Metanephros (tissue), 2 donors: Measurements from ENCODE around the gene PIH1D1. TPM values are rescaled to one million over a fixed set of nuclear protein-coding genes. Genes with fewer than 3 reads are reported as not detected.

Experiments
- small RNA-seq: library from RNA; depleted of rRNA; stranded (forward); fragments of <200 nt; gene quantifications from one replicate; pipeline ENCODE3, GENCODE V24; 2014; ENCODE audit warnings: low replicate concordance
- total RNA-seq: library from RNA; depleted of rRNA; stranded (reverse); fragments of >200 nt; gene quantifications from one replicate; pipeline ENCODE4 v1.2.3, GENCODE V29; 2014

PIH1D1 gene
- total RNA-seq, result 76.4 TPM

GRCh38 chr19:49451430-49452181, at the start of gene PIH1D1:
Gene PIH1D1 (minus strand): TSS chr19:49451814. CDS start chr19:49451574, 240 bp downstream.

GRCh38 chr19:49487277-49488045, 35.8 kb upstream of the PIH1D1 start, which contains the start of gene RPL13A:
Gene RPL13A (plus strand): TSS chr19:49487608. CDS start chr19:49487630, 22 bp downstream.

GRCh38 chr19:49473868-49474541, 22.4 kb upstream of the PIH1D1 start, which contains the start of gene FLT3LG:
Gene FLT3LG (plus strand): TSS chr19:49474215. CDS start chr19:49474640, 425 bp downstream.

DNA sequence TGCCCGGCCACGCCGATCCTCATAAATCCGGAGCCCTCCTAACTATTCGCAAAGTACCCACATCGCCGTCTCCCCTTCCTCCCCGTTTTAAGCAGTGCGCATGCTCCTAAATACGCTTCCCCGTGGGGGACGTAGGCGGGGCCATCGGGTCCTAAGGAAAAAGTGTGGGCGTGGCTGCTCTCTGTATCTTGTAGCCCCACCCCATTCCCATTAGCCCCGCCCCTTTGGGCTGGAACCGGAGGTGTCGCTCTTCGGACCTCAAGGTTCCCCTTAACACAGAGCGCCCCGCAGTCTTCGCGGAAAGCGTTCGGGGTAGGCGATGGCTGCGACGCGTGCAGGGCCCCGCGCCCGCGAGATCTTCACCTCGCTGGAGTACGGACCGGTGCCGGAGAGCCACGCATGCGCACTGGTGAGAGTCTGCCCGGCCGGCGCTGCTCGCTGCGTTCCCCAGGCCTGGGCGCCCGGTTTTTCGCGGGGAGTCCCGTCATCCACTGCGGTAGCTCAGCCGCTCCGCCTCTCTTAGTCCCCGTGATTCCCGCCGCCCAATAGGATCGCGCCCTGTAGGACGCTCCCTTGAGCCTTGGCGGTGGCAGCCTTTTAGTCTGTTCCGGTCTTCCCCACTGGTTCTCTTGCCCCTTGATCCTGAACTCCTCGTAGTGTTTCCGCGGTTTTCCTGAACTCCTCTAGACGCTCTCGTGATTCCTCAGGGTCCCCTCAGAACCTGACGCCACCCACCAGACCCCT, 1.6 kb upstream of the PIH1D1 start, which contains the start of gene ALDH16A1:
TSS of gene ALDH16A1 (plus strand) at position 213 of the 744 bp plus-strand sequence. CDS start at position 320, 107 bp downstream.

DNA sequence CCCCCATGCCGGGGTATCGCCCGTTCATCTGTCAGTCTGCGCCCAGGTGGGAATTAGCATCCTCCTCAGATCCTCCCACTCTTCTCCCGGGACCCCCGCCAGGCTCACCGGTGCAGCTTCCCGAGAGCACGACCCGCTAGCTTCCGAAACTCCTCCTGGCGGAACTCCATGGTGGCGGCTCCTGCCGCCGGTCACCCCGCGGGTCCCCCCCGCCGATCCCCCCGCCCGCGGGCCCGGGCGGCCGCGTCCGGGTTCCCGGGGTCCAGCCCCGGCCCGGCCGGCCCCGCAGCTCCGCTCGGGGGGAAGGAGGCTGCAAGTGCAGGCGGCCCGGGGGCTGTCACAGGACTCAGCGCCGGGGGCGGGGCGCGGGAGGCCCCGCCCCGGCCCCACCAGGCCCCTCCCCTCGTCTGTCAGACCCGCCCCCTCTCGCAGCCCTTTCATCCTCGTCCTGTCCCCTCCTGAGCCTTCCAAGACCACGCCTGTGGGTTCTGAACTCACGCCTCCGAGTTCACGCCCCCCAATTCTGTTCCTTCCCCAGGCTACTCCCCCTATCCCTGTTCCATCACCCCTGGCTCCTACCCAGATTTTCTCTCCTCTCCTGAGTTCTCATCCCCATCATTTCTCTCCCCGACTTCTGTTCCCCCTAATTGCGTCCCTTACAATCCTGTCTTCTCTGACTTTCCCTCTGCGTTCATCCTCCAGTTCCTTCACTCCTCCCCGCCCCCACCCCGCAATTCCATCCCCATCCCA, 10.2 kb downstream of the PIH1D1 start, which contains the start of gene SLC17A7:
TSS of gene SLC17A7 (minus strand) at position 318 of the 750 bp plus-strand sequence. CDS start at position 170, 148 bp downstream.

DNA sequence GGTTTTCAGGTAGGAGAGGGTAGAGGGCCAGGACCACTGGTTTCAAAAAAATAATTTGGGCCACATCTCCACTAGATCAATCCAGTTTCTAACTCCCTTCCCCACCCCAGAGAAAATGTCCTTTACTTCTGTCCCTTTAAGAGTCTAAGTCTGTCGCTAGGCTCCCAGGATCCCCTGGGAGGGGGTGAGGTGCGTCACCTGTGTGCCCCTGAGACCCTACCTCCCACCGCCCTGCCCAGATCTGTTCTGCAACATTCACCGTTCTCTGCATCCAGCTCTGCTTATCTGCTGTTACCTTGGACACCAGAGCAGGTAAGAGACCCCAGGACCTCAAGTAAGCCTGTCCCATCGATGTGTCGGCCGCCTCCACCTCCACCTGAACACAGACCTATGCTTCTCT, 26.4 kb downstream of the PIH1D1 start, which contains the start of gene GFY:
TSS of gene GFY (plus strand) at position 211 of the 400 bp plus-strand sequence. CDS start 1,043 bp downstream, outside the sequence.

DNA sequence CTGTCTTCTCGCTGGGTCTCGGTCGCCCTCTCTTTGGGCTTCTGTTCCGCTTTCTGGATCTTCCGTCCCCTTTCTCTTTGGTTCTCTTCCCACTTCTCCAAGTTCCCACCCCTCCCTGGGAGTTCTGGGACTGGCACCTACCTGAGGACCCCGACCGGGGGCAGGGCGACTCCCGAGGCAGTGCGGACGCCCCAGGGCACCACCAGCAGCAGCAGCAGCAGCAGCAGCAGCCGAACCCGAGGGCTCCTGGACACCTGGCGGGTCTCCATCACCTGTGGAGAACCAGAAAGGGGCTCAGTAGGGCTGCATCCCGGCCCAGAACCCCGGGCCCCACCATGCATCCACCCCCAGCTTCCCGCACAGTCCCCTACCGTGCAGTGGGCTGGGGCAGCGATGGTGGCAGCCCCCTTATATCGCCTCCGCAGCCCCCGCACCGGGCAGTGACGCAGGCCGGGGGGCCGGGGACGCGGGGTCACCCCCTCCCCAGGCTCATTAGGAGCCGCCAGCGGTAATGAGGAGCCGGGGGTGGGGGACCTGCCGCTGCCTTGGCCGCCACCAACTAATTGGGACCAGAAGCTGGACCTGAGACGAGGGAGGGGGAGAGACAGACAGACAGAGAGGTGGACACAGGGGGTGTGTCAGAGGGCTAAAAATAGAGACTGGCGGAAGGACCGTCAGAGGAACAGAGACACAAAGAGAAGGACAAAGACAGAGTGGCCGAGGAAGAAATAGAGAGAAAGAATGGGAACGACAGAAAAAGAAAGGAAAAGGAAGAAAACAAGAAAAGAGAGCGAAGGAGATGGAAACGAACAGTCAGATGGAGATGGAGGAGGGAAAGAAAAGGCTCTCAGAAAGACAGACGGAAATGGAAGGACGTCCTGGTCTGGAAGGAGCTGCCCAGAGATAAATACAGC, 28.3 kb downstream of the PIH1D1 start, which contains the start of gene PTH2:
TSS of gene PTH2 (minus strand) at position 371 of the 914 bp plus-strand sequence. CDS start at position 269, 102 bp downstream.

Small RNA genes within 50 kb of the gene (small RNA-seq; reads per million reads assigned to genes)
- gene MIR150 (5.1 reads per million, percentile 93 among the genes with 10 or more reads in this experiment), gene SNORD32A (not detected), gene SNORD33 (not detected), gene SNORD34 (not detected), gene SNORD35A (not detected), gene SNORD35B (not detected)

Other genes starting within 250 kb of the PIH1D1 start
- 3.2 TPM for gene SLC6A16, start 126.6 kb downstream of the PIH1D1 start, total RNA-seq
- gene CD37, start 116.4 kb downstream of the PIH1D1 start, total RNA-seq, result 16.5 TPM
- gene TEAD2, start 89.4 kb downstream of the PIH1D1 start, total RNA-seq, result 49.9 TPM
- 1.5 TPM for gene DKKL1, start 87.9 kb downstream of the PIH1D1 start, total RNA-seq
- gene KASH5, start 63.6 kb downstream of the PIH1D1 start, total RNA-seq, result not detected
- gene PTH2, start 28.4 kb downstream of the PIH1D1 start, total RNA-seq, result not detected
- gene GFY, start 26.4 kb downstream of the PIH1D1 start, total RNA-seq, result not detected
- gene SLC17A7, start 10.3 kb downstream of the PIH1D1 start, total RNA-seq, result 2.8 TPM
- 43.6 TPM for gene ALDH16A1, start 1.4 kb upstream of the PIH1D1 start, total RNA-seq
- 3.1 TPM for gene FLT3LG, start 22.4 kb upstream of the PIH1D1 start, total RNA-seq
- gene RPL13A, start 35.8 kb upstream of the PIH1D1 start, total RNA-seq, result 2,667 TPM
- 2,754 TPM for gene RPS11, start 44.6 kb upstream of the PIH1D1 start, total RNA-seq
- 205 TPM for gene FCGRT, start 60.8 kb upstream of the PIH1D1 start, total RNA-seq
- 33.7 TPM for gene RCN3, start 76.2 kb upstream of the PIH1D1 start, total RNA-seq
- 81.5 TPM for gene NOSIP, start 128.7 kb upstream of the PIH1D1 start, total RNA-seq
- 5.0 TPM for gene PRRG2, start 129.5 kb upstream of the PIH1D1 start, total RNA-seq
- 17.0 TPM for gene PRR12, start 139.4 kb upstream of the PIH1D1 start, total RNA-seq
- gene RRAS, start 188.3 kb upstream of the PIH1D1 start, total RNA-seq, result 14.7 TPM
- gene SCAF1, start 190.4 kb upstream of the PIH1D1 start, total RNA-seq, result 30.1 TPM
- 52.4 TPM for gene IRF3, start 214.0 kb upstream of the PIH1D1 start, total RNA-seq
- gene BCL2L12, start 214.1 kb upstream of the PIH1D1 start, total RNA-seq, result 13.0 TPM
- gene PRMT1, start 225.5 kb upstream of the PIH1D1 start, total RNA-seq, result 246 TPM
- gene ADM5, start 237.8 kb upstream of the PIH1D1 start, total RNA-seq, result 0.76 TPM
- 10.9 TPM for gene CPT1C, start 239.3 kb upstream of the PIH1D1 start, total RNA-seq